Measurements from ENCODE around the gene C1orf94. TPM values are rescaled to one million over a fixed set of nuclear protein-coding genes. Genes with fewer than 3 reads are reported as not detected.

C1orf94 gene, protein sequence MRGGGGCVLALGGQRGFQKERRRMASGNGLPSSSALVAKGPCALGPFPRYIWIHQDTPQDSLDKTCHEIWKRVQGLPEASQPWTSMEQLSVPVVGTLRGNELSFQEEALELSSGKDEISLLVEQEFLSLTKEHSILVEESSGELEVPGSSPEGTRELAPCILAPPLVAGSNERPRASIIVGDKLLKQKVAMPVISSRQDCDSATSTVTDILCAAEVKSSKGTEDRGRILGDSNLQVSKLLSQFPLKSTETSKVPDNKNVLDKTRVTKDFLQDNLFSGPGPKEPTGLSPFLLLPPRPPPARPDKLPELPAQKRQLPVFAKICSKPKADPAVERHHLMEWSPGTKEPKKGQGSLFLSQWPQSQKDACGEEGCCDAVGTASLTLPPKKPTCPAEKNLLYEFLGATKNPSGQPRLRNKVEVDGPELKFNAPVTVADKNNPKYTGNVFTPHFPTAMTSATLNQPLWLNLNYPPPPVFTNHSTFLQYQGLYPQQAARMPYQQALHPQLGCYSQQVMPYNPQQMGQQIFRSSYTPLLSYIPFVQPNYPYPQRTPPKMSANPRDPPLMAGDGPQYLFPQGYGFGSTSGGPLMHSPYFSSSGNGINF
- polyA plus RNA-seq (ENCODE audit: insufficient read length): not detected

DNA sequence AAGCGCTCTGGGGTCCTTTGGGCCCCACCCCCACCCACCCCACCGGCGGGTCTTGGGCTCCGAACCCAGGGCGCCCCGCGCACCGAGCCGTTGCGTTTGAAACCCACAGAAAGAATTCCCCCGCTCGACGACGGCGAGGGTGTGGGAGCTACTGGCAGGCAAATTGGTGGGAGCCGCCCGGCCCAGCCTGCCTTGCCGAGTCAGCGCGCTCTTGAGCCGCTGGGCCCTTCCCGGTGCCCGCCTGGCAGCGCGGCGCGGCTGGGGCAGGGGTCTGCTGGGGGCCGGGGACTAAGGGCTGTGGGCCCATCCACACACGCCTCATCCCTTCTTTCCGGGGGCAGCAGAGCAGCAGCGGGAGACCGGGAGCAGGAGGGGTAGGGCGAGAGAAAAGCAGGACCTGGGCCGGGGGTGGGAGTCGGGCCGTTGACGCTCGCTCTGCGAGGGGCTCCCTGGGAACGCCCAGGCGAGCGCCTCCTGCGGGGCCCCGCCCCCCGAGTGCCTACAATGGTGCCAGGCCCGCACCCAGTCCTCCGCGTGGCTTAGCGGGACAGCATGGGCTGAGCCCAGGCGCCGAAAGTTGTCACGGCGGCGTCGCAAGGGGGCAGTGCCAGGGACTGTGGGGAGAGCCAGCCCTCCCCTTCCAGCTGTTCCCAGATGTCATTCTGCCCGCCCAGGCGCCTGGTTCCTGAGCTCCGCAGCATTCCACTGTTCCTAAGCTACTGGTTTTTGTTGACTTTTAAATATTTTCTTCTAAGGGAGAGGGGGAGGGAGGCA is at the start of gene C1orf94:
C1orf94 (plus strand) TSS at position 78 of the 774 bp plus-strand sequence. CDS start 883 bp downstream, outside the sequence.
- no peak for DNase-seq

DNA sequence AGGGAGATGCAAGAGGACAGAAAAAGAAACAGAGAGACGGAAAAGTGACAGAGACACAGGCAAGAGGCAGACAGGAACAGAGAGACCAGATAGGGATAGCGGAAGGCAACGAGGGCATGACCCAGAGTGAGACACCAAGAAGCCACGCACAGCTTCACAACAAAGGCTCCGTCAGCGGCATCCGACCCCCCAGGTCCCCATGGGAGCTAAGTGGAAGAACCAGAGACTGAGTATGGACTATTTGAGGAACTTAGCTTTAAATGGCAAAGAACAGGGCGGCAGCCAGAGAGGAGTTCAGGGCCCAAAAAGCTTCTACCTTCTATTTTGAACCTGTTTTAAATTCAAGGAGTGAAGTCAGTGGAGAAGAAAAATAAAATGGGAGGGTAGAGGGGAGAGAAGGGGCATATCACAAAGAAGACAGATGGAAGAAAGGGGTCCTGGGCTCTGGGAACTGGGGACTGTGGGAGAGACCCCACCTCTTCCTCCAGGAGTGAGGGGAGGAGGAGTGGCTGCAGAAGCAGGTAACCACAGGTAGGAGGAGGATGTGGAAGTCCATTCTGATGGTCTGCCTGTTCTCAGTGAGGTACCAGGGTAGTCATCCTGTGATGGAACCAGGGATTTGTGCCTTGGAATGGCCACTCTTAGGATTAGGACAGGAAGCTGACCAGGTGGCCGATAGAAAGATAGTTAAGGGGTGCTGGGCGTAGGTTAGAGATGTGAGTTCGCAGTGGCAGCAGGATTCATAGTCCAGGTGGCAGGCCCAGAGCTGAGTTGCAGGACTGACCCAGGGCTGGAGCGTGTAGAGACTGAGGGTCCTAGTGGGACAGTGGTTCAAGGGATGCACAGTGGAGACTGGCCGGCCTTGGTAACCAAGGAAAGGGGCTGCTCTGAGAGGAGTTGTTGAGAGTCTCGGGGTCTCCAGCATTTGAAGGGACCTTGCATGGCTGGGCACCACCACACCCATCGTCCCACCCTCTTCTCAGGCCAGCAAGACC is 49.4 kb upstream of the C1orf94 start:
- DNase-seq: no peak

DNA sequence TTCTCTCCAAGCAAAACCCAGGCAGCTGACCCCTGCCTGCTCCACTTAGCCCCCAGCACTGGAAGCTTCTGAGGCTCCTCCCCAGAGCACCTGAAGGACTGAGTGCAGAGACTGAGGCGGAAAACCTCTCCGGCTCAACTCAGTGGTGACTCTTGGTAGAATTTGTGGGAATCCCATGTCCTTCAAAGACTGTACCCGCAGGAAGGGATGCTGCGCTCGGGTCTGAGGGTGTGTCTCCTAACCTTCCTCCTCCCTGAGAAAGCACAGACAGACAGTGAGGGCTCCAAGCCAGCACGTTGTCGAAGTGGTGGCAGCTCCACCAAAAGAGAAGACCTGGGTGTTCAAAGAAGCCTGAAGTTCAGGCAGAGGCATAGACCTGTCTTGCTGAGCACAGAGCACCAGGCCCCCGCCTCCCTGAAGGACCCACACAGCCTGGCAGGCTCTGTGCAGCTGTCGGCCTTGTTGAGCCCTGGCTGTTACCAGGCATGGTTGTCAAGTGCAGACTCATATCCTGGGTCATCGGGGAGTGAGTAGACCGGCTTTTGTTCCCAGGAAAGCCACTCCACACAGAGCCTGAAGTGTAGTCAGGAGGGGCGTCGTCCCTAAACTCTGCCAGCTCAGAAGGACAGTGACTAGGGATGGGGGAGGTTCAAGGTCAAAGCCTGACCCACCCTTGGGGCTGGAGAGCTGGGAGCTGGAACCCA is 48.4 kb upstream of the C1orf94 start:
- DNase-seq: no peak

DNA sequence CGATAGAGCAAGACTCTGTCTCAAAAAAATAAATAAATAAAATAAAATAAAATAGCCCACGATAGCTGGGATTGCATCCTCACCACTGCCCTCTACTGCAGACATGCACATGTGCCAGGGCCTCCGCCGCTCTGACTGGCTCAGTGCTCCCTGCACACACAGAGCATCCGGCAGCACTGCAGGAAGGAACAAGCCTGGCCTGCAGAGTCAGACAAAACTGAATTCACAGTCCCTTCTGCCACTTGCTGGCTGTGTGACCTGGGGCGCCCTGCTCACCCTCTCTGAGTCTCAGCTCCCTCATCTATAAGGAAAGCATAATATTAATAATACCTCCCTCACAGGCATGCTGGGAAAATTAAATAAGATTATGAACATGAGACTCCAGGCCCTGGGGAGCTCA is 47.1 kb upstream of the C1orf94 start:
- no peak for DNase-seq

DNA sequence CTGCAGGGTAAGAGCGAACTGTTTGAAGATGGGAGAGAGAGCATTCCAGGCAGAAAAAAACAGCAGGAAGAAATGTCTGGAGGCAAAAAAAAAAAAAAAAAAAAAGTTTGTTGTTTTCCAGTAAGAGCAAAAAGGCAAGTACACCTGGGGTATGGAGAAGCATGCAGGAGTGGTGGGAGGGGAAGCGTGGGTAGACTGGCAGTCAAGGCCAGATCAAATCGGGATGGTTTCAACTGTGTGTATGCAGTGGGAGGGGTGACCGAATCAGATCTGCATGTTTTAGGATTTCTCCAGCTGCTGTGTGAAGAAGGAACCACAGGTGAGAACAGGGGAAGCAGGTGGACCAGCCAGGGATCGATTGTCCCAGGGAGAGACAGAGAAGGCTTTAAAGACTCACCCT is 46.4 kb upstream of the C1orf94 start:
- DNase-seq: no peak

DNA sequence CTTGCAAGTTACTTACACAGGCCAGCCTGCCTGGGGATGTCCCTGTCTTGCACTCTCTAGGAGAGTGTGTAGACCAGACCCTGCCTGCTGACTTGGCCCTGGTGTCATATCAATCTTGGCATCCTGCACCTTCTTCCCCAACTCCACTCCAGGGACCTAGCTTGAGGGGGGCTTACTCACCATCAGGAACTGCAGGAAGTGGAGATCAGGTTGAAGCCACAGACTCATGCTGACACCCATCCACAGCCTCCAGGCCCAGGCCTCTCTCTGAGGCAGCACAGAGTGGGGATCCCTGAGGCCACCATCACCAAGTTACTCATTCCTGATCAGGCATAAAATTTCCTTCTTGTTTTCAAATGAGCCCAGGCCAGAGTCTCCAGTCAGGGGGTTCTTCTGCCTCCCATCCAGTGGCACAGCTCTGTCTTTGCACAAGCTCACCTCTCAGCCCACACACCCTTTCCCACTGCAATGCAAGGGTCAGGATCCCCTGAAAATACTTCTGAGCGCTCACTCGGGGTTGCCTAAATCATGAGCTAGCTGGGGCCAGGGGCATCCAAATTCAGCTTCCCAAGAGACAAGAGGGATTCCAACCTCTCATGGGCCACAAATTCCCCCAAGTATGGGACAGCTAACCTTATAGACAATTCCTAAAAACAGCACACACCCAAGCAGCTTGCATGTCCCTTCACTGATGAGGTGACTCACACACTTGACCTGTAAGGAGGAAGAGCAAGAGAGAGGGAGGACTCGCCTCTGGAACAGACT is 45.1 kb upstream of the C1orf94 start:
- DNase-seq: no peak

DNA sequence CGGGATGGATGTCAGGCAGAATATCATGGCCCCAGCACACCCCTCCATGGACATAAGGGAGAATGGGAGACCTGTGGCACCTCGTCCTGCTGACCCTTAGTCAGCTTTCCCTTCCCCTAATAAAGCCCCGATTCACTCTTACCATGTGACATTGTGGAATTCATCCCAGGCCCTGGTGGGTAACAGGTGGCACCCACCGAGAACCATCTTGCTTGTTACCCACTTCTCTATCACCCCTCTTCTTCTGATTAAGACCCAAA is 44.6 kb upstream of the C1orf94 start:
- DNase-seq: no peak

DNA sequence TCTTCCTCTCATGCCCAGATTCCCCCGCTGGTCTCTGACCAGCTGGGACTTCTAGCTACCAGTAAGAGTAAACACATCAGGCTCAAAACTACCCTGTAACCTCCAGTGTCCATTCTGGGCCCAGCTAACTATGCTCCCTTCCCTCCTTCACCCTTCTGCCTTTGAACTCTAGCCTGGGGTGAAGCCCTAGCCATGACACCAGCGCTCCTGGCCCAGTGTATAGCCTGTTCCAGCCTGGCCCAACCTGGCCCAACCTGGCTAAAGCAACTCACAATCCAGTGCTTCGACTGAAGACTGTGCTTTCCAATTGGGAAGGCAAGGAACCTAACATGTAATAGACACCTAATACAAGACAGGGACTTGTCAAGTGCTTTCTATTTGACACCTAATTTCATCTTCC is 39.3 kb upstream of the C1orf94 start:
- DNase-seq: no peak

DNA sequence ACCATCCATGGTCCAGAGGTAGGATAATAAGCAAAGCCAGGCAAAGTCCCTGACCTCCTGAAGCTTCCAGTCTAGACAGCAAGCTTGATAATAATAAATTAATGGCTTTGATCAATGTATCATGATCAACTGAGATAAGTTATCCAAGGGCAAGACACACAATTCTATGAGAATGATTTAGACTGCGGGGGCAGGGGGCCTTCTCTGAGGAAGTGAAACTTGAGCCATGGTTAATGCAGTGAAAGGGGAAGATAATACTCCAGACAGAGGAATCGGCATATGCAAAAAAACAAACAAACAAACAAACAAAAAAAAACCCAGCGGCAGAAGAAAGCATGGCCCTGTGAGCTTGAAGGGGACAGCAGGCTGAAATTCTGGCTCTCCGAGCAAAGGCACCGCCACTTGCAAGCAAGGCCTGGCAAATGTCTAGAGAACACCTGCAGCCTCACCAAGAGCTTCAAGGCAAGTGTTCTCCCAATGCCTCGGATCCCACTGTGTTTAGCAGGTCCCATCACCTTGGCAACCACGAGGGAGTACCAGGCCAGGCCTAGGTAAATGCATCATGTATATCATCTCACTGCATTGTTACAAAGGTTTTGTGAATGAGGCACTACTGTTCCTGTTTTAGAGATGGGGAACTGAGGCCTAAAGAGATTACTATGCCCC is 36.6 kb upstream of the C1orf94 start:
- DNase-seq: no peak

DNA sequence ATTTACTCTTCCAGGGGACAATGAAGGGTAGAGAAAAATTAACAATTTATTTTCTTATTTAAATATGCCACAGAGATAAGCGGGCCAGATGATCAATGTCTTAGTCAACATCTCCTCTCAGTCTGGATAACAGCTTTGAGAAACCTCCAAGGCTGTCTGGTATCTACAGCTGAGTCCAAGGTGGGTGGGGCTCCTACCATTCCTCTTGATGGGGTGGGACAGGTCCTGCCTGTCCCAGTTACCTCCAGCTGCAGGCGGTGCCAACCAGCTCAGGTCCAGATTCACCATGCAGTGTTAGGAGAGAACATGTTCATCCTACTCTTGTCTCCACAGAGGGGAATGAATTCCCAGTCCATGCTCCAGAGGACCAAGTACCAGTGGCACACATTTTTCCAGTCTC is 32.7 kb upstream of the C1orf94 start:
- no peak for DNase-seq

DNA sequence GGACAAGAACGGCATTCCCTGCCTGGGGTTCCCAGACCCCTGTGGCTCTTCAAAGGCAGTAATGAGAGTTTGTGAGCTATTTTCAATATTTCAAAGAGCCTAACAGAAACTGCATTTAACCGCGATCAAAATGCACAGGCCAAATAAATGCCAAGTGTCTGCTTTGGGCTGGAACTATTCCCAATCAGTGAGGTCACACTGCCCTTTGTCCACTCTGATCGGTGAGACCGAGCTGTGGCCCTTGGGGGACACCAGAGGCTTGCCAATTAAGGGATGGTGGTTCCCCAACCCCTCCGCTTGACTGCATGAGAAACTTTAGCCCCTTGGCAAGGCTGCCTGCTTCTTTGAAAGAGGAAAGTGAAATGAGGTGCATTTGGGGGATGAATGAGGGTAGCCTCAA is 31.9 kb upstream of the C1orf94 start:
- DNase-seq: no peak

DNA sequence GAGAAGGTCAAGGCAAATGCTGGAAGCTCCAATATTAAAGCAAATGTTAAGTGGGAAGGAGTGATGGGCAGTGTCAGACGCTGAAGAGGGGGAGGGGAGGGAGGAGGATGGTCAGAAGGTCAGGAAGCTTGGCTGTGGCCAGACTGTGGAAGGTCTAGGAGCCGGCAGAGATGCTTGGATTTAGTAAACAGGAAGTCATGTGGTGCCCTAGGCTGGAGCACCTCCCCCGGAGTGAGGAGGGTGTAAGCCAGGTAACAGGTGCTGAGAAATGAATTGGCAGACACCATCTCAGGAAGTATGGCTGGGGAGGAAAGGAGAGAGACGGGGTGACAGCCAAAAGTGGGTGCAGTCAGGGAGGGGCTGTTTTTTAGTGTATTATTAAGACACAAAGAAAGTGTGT is 29.4 kb upstream of the C1orf94 start:
- no peak for DNase-seq

DNA sequence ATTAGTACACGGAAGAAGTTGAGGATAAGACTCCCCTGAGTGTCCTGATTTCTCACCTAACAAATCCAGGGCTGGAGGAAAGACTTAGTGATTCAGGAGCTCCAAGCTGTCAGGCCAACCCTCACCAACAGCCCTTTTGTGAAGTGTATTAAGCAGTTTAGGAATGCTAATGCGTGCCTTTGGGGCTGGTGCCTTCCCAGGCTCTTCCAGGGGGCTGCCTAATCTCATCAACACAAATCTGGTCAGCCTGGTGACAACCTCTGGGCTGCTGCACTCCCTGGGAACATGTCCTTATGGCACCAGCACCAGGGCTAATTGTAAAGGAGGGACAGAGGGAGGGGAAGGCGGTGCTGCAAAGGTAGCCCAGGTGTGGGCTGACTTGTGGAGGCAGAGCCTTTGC is 27.2 kb upstream of the C1orf94 start:
- DNase-seq: no peak

DNA sequence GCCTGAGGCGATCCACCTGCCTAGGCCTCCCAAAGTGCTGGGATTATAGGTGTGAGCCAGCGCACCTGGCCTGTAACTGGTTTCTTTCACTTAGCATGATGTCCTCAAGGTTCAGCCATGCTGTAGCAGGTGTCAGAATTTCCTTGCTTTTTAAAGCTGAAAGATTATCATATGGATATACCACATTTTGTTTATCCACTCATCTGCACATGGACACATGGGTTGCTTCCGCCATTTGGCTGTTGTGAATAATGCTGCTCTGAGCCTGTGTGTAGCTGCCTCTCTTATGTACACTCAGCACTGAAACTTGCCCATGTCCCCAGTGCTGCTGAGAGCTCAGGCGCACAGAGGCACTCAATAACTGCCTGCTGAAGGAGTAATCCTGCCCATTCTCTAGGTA is 23.5 kb upstream of the C1orf94 start:
- DNase-seq: no peak

DNA sequence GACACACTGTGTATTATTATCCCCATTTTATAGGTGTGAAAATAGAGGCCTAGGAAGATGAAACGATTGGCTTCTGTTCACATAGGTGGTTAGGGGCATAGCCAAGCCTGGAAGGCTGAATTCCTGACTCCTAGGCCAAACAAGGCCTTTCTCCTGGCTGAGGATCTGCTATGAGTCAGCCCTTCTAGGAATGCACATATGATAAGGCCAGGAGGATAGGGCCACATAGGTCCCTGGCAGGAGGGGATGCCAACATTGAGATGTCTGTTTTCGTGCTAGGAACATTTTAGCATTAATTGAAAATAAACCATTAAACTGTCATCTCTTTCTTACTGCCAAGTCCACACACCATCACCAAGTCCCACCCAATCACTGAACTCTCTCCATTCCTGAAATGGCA is 20.8 kb upstream of the C1orf94 start:
- no peak for DNase-seq

DNA sequence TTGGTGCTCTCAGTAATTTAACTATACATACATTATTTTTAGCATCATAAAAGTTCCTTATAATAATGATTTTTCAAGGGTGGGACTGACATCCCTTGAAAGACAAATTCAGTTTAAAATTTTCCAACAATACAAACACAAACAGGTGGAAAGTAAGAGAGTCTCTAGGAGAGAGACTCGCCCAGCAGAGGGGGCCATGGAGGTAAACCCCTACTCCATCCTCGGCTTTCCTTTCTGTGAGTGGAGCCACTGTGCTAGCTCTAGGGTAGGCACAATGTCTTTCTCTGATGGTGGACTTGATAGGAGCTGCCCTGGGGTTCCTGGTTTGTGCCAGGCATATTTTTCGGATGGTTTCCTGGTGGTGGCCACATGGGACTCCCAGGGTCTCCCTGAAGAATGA is 20.0 kb upstream of the C1orf94 start:
- DNase-seq: no peak

DNA sequence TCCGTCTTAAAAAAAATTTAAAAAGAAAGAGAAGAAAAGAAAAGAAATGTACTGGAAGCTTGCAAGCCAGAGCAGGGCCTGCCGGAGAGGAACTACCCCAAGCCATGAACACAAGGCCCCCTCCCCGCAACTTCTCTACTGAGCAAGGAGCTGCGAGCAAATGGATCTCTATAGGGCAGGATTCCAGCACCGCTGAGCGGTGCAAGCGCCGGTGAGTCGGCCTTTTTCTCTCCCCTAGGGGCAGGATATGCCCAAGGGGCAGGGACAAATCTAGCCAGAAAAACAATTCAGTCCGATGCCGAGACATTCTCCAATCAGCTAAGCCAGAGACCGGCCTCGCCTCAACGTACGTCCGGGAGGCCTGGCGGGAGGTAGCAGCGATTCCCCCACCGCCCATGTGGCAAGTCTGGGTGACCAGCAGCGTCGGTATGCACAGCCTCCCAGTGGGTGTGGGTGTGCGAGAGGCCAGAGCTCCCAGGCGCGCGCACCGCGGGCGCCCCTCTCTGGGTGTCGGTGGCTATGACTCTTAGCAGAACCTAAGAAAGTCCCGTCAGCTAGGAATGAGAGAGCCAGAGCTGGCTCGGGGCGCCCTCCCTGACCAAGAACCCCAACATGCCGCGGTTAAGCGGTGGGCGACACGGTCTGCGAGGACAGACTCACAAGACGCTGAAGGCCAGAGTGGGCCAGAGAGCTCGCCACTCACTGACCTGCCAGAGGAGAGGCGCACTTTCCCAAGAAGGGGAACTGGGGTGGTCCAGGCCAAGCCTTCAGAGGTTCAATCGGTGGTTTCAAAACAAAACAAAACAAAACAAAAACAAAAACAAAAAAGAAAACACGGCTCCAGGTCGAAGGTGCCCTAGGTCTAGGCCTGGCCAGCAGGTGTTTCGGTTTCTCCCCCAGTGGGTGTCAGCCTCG is 13.6 kb upstream of the C1orf94 start:
- DNase-seq: peak; percentile 44

DNA sequence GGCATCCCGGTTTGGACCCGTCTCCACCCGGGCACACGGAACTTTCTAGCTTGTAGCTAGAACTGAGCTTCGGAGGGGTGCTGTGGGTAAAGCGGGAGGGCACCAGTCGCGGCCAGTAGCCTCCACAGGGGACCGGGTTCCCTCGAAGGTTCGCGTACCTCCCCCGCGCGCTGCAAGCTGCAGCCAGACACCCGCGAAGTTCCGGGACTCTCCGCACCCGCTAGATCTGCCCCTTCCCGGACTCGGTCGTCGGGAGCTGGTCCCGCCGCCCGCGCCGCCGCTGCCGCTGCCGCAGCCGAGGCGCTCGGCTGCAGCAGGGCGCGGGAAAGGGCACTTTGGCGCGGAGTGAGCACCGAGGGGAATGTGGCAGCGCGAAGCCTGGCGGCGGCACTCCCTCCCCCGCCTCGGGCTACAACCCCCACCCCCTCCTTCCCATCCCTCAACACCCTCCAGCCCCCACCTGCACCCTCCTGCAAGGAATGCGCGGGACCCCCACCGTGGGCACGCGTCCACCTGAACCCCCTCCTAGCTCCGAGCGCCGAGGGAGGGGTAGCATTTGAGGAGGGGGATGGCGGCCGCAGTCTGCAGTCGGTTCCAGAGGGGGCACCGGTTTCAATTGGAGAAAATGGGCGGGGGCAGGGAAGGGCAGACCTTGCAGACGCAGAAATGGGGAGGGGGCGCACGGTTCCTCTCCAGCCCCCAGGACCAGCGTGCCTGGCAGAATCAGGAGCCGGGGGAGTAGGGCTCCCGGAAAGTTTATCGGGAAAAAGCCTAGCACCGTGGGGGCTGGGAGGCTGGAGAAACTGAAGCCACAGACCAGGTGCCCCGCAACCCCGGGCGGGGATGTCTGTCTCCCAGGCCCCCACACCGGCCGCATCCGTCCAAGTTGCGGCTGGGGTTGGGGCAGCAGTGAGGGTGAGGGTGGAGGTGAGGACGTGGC is 12.6 kb upstream of the C1orf94 start:
- no peak for DNase-seq

Measured in hindlimb muscle (tissue), 1 donor.